GM13977 (cell line): ENCODE measurements around the gene NDEL1.

Source experiments
- DNase-seq: peaks from one replicate; pipeline ENCODE4 v3.0.0; 2012; ENCODE audit warnings: low spot score
- in situ Hi-C: fragments of 300-500 bp; cut with MboI; formaldehyde crosslinking; loops from one replicate; pipeline ENCODE4 v1.12.0; 2022; ENCODE audit warnings: low sequenced_read_pairs, low pct_unique_long_range_greater_than_20kb, mixed read lengths, inconsistent platforms; ENCODE audit not compliant: unreplicated experiment
- TF ChIP-seq, protein P1 (sequence below): IDR thresholded peaks from 2 replicates; pipeline ENCODE4 v1.5.1; 2012; ENCODE audit warnings: mild to moderate bottlenecking, control low read depth; ENCODE audit not compliant: insufficient read depth; ENCODE audit errors: extremely low read depth, missing control alignments

The NDEL1 gene

DNA sequence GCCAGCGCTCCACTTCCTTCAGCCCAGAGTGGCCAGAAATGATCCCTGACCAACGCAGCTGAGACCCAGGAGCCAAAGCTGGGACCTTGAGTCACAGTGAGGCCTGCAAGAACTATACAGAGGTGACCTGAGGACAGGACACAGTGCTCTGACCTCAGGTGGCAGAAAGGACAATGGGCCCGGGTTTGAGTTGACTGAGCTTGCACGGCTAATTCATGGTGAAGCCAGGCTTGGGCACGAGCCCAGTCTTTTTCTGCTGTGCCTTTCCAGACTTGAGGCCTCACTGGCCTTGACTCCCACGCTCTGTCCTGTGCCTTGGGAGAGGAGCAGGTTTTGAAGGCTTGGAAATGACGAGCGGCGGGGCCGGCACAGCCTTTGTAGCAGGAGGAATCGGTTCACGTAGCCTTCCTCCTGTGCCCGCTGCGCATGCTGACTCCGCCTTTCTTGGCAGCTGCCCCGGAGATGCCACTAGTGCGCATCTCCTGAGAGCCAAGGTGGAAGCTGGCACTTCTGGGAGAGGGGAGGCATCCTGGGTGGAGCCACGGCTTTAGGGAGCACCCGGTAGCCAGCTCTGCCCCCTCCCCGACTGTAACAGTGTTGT lies 34.9 kb downstream of the NDEL1 start:
- DNase-seq, result peak; percentile 17
- in situ Hi-C loops, result no loop called here
- TF ChIP-seq, protein P1, sequence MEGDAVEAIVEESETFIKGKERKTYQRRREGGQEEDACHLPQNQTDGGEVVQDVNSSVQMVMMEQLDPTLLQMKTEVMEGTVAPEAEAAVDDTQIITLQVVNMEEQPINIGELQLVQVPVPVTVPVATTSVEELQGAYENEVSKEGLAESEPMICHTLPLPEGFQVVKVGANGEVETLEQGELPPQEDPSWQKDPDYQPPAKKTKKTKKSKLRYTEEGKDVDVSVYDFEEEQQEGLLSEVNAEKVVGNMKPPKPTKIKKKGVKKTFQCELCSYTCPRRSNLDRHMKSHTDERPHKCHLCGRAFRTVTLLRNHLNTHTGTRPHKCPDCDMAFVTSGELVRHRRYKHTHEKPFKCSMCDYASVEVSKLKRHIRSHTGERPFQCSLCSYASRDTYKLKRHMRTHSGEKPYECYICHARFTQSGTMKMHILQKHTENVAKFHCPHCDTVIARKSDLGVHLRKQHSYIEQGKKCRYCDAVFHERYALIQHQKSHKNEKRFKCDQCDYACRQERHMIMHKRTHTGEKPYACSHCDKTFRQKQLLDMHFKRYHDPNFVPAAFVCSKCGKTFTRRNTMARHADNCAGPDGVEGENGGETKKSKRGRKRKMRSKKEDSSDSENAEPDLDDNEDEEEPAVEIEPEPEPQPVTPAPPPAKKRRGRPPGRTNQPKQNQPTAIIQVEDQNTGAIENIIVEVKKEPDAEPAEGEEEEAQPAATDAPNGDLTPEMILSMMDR, result no peak

DNA sequence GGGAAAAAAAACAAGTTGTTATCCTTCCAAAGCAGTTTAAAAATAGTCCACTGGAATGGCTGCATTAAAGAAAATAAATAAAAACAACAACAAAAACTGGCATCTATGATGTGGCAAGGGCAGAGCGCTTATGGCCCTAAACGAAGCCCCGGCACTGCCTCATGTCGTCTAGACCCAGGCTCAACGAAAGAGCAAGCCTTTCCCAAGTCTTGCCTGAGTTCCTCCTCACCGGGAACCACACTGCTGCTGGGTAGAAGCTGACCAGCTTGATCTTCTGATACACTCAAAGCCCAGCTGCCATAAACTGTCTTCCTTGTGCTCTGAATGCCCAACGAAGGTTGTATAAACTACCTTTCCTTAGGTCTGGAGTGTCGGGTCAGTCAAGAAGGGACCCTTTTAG lies 37.0 kb downstream of the NDEL1 start:
- DNase-seq, result no peak
- TF ChIP-seq, protein P1, result no peak
- in situ Hi-C loops, result no loop called here

DNA sequence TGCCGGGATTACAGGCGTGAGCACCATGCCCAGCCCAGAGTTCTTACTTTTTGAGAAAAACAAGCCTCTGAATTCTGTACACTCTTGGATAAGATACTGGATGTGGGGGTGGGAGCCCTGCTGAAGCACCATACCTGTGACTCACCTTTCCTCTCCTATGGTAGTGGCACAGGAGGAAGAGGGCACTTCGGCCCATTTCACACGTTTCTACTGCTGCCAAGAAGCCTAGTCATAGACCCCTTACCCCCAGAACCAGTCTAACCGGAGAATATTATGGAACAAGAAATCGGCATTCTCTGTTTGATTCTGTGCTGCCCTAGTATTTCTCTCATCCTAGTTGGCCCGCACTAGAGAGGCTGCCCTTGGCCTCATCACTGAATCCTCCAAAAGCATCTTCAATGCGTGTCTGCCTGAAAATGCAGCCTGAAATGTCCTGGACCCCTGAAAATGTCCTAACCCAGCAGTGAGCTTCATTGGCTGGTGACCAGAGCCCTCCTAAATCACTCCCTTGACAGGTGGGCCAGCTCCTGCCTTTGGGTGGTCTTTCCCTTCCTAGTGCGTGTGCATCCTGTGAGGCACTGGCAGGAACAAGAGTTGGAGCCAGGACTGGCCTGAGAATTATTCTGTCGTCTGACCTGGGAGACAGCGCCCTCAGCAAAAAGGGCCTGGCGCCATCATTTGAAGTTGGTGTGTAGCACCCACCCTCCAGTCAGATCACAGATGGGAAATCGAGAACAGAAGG lies 37.9 kb downstream of the NDEL1 start:
- DNase-seq, result no peak
- TF ChIP-seq, protein P1, result no peak
- in situ Hi-C loops, result no loop called here

DNA sequence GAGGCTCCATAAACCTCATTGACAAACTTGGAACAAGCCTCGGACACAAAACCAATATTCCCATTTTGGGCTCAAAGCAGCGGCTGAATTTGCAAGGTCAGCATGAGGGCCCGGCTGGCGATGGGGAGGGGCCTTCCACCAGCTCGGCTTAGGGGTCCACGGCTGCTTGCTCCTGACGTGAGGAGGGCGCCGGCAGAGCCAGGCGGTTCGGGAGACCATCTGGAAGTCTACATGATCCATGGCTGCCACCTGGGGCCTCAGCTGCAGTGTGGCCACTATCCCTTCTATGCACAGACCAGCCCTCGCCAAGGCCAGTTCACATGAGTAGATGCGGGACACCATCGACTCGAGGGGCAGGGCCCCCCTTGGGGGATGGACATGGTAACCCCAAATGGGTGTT lies 39.1 kb downstream of the NDEL1 start:
- TF ChIP-seq, protein P1, result no peak
- no peak for DNase-seq
- in situ Hi-C loops, result no loop called here

DNA sequence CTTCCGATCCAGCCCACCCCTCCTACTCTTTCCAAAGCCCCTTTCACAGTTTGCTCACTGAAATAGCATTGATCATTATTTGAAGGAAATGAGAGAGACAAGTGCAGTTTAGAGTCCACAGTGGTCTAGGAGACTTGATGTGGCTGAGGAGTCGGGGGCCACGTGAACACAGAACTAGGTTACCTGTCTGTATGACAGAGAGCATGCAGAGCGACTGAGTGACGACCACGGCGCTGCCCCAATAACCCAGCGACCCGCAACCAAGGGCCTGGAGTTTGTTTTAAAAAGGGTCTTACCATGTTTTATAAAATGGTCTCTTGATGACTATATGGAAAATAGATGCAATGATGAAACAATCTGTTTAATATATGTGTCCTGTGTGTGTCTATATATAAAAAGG lies 39.5 kb downstream of the NDEL1 start:
- DNase-seq, result no peak
- TF ChIP-seq, protein P1, result no peak
- in situ Hi-C loops, result no loop called here

DNA sequence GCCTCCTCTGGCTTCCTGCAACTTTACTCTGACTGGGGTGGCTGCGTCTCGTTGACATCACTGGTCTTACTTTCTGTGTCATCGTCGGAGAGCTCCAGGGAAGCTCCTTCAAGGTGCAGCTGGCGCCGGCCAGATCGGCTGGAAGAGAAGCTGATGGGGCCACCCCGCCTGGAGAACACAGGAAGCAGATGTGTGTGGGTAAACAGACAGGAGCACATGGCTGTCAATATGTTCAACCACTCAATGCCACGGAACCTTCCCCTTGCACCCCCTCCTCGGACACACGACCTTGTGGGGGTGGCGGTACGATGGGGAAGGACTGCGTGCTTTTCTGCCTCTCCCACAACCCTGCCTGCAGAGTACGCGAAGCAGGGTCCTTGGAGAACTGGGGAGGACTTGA lies 40.1 kb downstream of the NDEL1 start:
- in situ Hi-C loops, result no loop called here

More for the DNA sequence above, 40.1 kb downstream of the NDEL1 start:
- TF ChIP-seq, protein P1, result no peak
- no peak for DNase-seq
